HL-60 (cell line): ENCODE data around the gene MS4A10.

ENCODE experiments used
- DNase-seq, 2 experiments: peaks; one replicate each; pipeline ENCODE4 v3.0.0-alpha.2; 2010 to 2020; ENCODE audit warnings: low read depth in 1 of 2, low spot score in 1 of 2
- H3K27ac ChIP-seq: fragments of 250-450 bp; sonication (Bioruptor Pico); replicated peaks from 2 replicates; pipeline ENCODE4 v1.5.1; 2020; ENCODE audit warnings: mild to moderate bottlenecking, moderate library complexity
- H3K27me3 ChIP-seq: fragments of 250-450 bp; sonication (Bioruptor Pico); 2 replicates; pipeline ENCODE4 v1.5.1; 2021; ENCODE audit warnings: mild to moderate bottlenecking, moderate library complexity; ENCODE audit not compliant: insufficient read depth, poor library complexity, severe bottlenecking
- H3K4me3 ChIP-seq: replicated peaks from 2 replicates; pipeline ENCODE4 v1.5.1; 2011; ENCODE audit warnings: mild to moderate bottlenecking, control low read depth, low read length; ENCODE audit not compliant: insufficient read depth
- CTCF ChIP-seq: IDR thresholded peaks from one replicate; pipeline ENCODE4 v1.5.1; 2011; ENCODE audit warnings: low read length, control low read depth, inconsistent platforms; ENCODE audit not compliant: insufficient read depth
- GABPA ChIP-seq: IDR thresholded peaks from 2 replicates; pipeline ENCODE4 v1.6.1; 2012; ENCODE audit warnings: low read depth
- POLR2AphosphoS5 ChIP-seq: IDR thresholded peaks from 2 replicates; pipeline ENCODE4 v1.6.1; 2012; ENCODE audit warnings: low read depth
- REST ChIP-seq: IDR thresholded peaks from 2 replicates; pipeline ENCODE4 v1.6.1; 2012; ENCODE audit warnings: low read depth; ENCODE audit not compliant: insufficient replicate concordance
- SPI1 ChIP-seq: IDR thresholded peaks from 2 replicates; pipeline ENCODE4 v1.6.1; 2012; ENCODE audit warnings: low read depth, mild to moderate bottlenecking, borderline replicate concordance

The MS4A10 gene

GRCh38 chr11:60780065-60780464 is 5.1 kb upstream of the MS4A10 start:
- Histone ChIP-seq H3K27ac (no peak overlapping the region), H3K27me3 (peaks cover 2% of the 10 kb centered on the region), H3K4me3 (no peak overlapping the region)
- DNase-seq: no peak
- TF ChIP-seq POLR2AphosphoS5: no peak
- no peak for TF ChIP-seq SPI1
- no peak for TF ChIP-seq GABPA

- H3K27ac ChIP-seq: no peak overlapping the region
- no peak overlapping the region for H3K4me3 ChIP-seq
- no peak for DNase-seq
- TF ChIP-seq GABPA (no peak), POLR2AphosphoS5 (no peak), SPI1 (no peak), CTCF (no peak), REST (no peak)
- H3K27me3 ChIP-seq: peaks cover 2% of the 10 kb centered on the region
Measured at GRCh38 chr11:60780774-60781173, 4.4 kb upstream of the MS4A10 start.

- no peak for DNase-seq
- H3K4me3 ChIP-seq: no peak overlapping the region
Measured at GRCh38 chr11:60781286-60781980, 3.7 kb upstream of the MS4A10 start.

More at GRCh38 chr11:60781286-60781980, 3.7 kb upstream of the MS4A10 start:
- TF ChIP-seq GABPA (no peak), CTCF (no peak), REST (no peak), SPI1 (no peak), POLR2AphosphoS5 (no peak)
- peaks cover 2% of the 10 kb centered on the region for H3K27me3 ChIP-seq
- H3K27ac ChIP-seq: no peak overlapping the region
